Measurements from ENCODE around the gene LINS1. TPM values are rescaled to one million over a fixed set of nuclear protein-coding genes. Genes with fewer than 3 reads are reported as not detected.

LINS1 gene
- total and polyA plus RNA-seq, 2 of the 8 experiments (the other 6 are each of a cell fraction or from before 2014, with no cell fraction given): 4.2 to 8.1 TPM

- H3K36me3 ChIP-seq (ENCODE audit: control insufficient read depth in 2 of 4, insufficient read depth in 4 of 4, low read length in 3 of 4): peaks cover 0 to 4% (median 0%) of the 10 kb centered on the region in 4 experiments; a peak in 2 of 8 replicates
- DNase-seq (ENCODE audit: low read depth in 1 of 2, low spot score in 2 of 2) (no peak), FAIRE-seq (no peak)
- TF ChIP-seq POU5F1 (IDR thresholded peaks at IDR 0.05; ENCODE audit: low read depth, low read length): no peak
- no peak for TF ChIP-seq SP1 (IDR thresholded peaks at IDR 0.05; ENCODE audit: low read depth, low read length)
- no peak for TF ChIP-seq SP2 (IDR thresholded peaks at IDR 0.05; ENCODE audit: low read length)
- TF ChIP-seq USF2 (IDR thresholded peaks at IDR 0.05; ENCODE audit: low read length): peak; percentile 33; the same call in 1 of the 2 replicates
- no peak for TF ChIP-seq KDM1A (IDR thresholded peaks at IDR 0.05; ENCODE audit: borderline replicate concordance, low read length)
- no peak for TF ChIP-seq NANOG (IDR thresholded peaks at IDR 0.05; ENCODE audit: insufficient read depth, low read depth, low read length, poor library complexity, severe bottlenecking)
- TF ChIP-seq TEAD4 (IDR thresholded peaks at IDR 0.05; ENCODE audit: low read depth, low read length): no peak
- TF ChIP-seq, protein P1, sequence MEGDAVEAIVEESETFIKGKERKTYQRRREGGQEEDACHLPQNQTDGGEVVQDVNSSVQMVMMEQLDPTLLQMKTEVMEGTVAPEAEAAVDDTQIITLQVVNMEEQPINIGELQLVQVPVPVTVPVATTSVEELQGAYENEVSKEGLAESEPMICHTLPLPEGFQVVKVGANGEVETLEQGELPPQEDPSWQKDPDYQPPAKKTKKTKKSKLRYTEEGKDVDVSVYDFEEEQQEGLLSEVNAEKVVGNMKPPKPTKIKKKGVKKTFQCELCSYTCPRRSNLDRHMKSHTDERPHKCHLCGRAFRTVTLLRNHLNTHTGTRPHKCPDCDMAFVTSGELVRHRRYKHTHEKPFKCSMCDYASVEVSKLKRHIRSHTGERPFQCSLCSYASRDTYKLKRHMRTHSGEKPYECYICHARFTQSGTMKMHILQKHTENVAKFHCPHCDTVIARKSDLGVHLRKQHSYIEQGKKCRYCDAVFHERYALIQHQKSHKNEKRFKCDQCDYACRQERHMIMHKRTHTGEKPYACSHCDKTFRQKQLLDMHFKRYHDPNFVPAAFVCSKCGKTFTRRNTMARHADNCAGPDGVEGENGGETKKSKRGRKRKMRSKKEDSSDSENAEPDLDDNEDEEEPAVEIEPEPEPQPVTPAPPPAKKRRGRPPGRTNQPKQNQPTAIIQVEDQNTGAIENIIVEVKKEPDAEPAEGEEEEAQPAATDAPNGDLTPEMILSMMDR (IDR thresholded peaks at IDR 0.05; ENCODE audit: control extremely low read depth in 1 of 3, insufficient read depth in 1 of 3, low read depth in 1 of 3, low read length in 3 of 3): no peak
- H3K27me3 ChIP-seq (replicated peaks in 1 of 4; ENCODE audit: control insufficient read depth in 3 of 4, extremely low read depth in 1 of 4, insufficient read depth in 3 of 4, low read length in 3 of 4): no peaks in the 10 kb centered on the region
- H3K23ac ChIP-seq (ENCODE audit: insufficient read length): no peak overlapping the region
- H4K91ac ChIP-seq (replicated peaks; ENCODE audit: insufficient read length, low read length): no peak overlapping the region
- no peak overlapping the region for H3K4me3 ChIP-seq (ENCODE audit: extremely low read depth in 1 of 4, insufficient read depth in 2 of 4, low read depth in 3 of 4, low read length in 4 of 4)
- H3K56ac ChIP-seq (replicated peaks; ENCODE audit: insufficient read length, low read depth, low read length): no peak overlapping the region
- H2BK20ac ChIP-seq (ENCODE audit: low read length): no peak overlapping the region
- H3K9ac ChIP-seq (replicated peaks in 1 of 4; ENCODE audit: extremely low read depth in 1 of 4, low read depth in 3 of 4, low read length in 3 of 4): no peak overlapping the region
- H4K5ac ChIP-seq (ENCODE audit: insufficient read length, low read depth, low read length): no peak overlapping the region
- no peaks in the 10 kb centered on the region for H3K23me2 ChIP-seq (ENCODE audit: low read depth, low read length)
- H3K14ac ChIP-seq (ENCODE audit: insufficient read length): no peak overlapping the region
- H2BK5ac ChIP-seq (ENCODE audit: low read depth, low read length): no peak overlapping the region
- H4K20me1 ChIP-seq (replicated peaks in 1 of 2; ENCODE audit: control insufficient read depth in 1 of 2, insufficient read depth in 2 of 2, low read length in 2 of 2): no peaks in the 10 kb centered on the region
- H2AFZ ChIP-seq (ENCODE audit: low read length): no peak overlapping the region
- no peaks in the 10 kb centered on the region for H3K9me3 ChIP-seq (ENCODE audit: insufficient read depth in 2 of 2, low read depth in 1 of 2, low read length in 1 of 2)
- 87% methylated on average over 3 of the region's 3 CpGs; no CpG with 5 or more reads in 1 of the 2 experiments for WGBS, 2 experiments (ENCODE audit: extremely low coverage in 1 of 2, insufficient coverage in 1 of 2, insufficient read length in 1 of 2, insufficient replicate concordance in 2 of 2, low coverage in 1 of 2, low lambda C conversion rate in 2 of 2, missing lambda C conversion rate in 1 of 2)
- H3K79me1 ChIP-seq (ENCODE audit: low read depth, low read length): no peaks in the 10 kb centered on the region
- no peak overlapping the region for H3K18ac ChIP-seq (ENCODE audit: extremely low read depth, low read length)
- H3K4ac ChIP-seq (replicated peaks; ENCODE audit: insufficient read length, low read depth, low read length): no peak overlapping the region
- no peak overlapping the region for H2AK5ac ChIP-seq (ENCODE audit: low read depth, low read length)
- no peak overlapping the region for H2BK120ac ChIP-seq (replicated peaks; ENCODE audit: low read depth, low read length)
- H3K79me2 ChIP-seq (ENCODE audit: control insufficient read depth in 1 of 2, insufficient read depth in 2 of 2, low read length in 2 of 2): no peaks in the 10 kb centered on the region
- H2BK12ac ChIP-seq (ENCODE audit: low read depth, low read length): no peak overlapping the region
- ChIA-PET POLR2A (ENCODE audit: partially characterized antibody) (no interaction called here), CTCF (ENCODE audit: partially characterized antibody) (interaction anchor here (1.4 kb wide), 1 partner anchor 228 kb away, joined by 3 read pairs; no protein-coding TSS in a partner anchor)
- H3K4me2 ChIP-seq (ENCODE audit: insufficient read depth in 1 of 2, low read depth in 2 of 2, low read length in 2 of 2): no peak overlapping the region
- no peak overlapping the region for H2BK15ac ChIP-seq (ENCODE audit: low read length)
- H4K8ac ChIP-seq (ENCODE audit: extremely low read depth, insufficient read depth, low read length): no peak overlapping the region
- no peaks in the 10 kb centered on the region for H3K4me1 ChIP-seq (replicated peaks in 1 of 4; ENCODE audit: control insufficient read depth in 3 of 4, insufficient read depth in 4 of 4, low read length in 3 of 4)
- H3K27ac ChIP-seq (ENCODE audit: low read depth, low read length): no peak overlapping the region
Observed at GRCh38 chr15:100570275-100570674, 31.7 kb downstream of the LINS1 start.

All from H1 (cell line).